Mammary epithelial cell (primary cell): Measurements from ENCODE around the gene SLC25A34.

Experiments
- EZH2 ChIP-seq: IDR thresholded peaks from 2 replicates; pipeline ENCODE4 v1.6.1; 2012; ENCODE audit warnings: low read length, inconsistent platforms, borderline replicate concordance
- TF ChIP-seq, protein P1 (sequence below), 2 donors: IDR thresholded peaks in 1 of 2; conservative IDR thresholded peaks in 1 of 2; 2 replicates each; pipeline ENCODE4 v1.5.1; 2011 to 2012; ENCODE audit warnings: inconsistent platforms in 2 of 2, low read length in 2 of 2, mild to moderate bottlenecking in 2 of 2, control low read depth in 1 of 2, low read depth in 1 of 2; ENCODE audit not compliant: insufficient read depth in 1 of 2; ENCODE audit errors: extremely low read depth in 1 of 2

DNA sequence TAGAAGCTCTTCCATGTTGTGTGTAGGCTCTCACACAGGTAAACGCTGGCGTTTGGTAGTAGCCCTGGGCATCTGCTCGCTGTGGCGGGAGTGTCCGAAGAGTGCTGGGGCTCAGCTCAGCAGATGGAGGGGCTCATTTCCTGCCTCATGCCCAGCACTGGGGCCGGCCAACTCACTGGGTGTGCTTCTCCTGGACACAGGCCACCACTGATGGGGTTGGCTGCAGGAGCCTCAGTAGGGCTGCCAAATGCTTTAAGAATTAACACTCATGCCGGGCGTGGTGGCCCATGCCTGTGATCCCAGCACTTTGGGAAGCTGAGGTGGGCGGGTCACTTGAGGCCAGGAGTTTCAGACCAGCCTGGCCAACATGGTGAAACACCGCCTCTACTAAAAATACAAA, 50.5 kb downstream of the SLC25A34 start:
- TF ChIP-seq, protein P1, sequence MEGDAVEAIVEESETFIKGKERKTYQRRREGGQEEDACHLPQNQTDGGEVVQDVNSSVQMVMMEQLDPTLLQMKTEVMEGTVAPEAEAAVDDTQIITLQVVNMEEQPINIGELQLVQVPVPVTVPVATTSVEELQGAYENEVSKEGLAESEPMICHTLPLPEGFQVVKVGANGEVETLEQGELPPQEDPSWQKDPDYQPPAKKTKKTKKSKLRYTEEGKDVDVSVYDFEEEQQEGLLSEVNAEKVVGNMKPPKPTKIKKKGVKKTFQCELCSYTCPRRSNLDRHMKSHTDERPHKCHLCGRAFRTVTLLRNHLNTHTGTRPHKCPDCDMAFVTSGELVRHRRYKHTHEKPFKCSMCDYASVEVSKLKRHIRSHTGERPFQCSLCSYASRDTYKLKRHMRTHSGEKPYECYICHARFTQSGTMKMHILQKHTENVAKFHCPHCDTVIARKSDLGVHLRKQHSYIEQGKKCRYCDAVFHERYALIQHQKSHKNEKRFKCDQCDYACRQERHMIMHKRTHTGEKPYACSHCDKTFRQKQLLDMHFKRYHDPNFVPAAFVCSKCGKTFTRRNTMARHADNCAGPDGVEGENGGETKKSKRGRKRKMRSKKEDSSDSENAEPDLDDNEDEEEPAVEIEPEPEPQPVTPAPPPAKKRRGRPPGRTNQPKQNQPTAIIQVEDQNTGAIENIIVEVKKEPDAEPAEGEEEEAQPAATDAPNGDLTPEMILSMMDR (conservative IDR thresholded peaks at IDR 0.05 in 1 of 2, IDR thresholded peaks at IDR 0.05 in 1 of 2; ENCODE audit: extremely low read depth in 1 of 2, insufficient read depth in 1 of 2, low read depth in 1 of 2, low read length in 2 of 2): no peak
- TF ChIP-seq EZH2: no peak
